GM23338 (cell line): Measurements from ENCODE around the gene ARHGAP32. TPM values are rescaled to one million over a fixed set of nuclear protein-coding genes. Genes with fewer than 3 reads are reported as not detected.

Experiments used
- ATAC-seq: fragments of 200-7000 bp; cut with Tn5 transposase; 3 replicates; pipeline ENCODE4 v1.9.1; 2020
- DNase-seq: peaks from one replicate; pipeline ENCODE4 v3.0.0-alpha.2; 2015; ENCODE audit warnings: low spot score
- H2AFZ ChIP-seq: fragments of 200-600 bp; sonication (generic); 2 replicates; pipeline ENCODE4 v1.8.0; 2016; ENCODE audit warnings: antibody characterized with exemption, mild to moderate bottlenecking, moderate library complexity
- H3F3A ChIP-seq: fragments of 200-600 bp; sonication (generic); replicated peaks from 2 replicates; pipeline ENCODE4 v1.8.0; 2017; ENCODE audit warnings: antibody characterized with exemption, mixed run types, low read depth
- H3K27ac ChIP-seq: fragments of 200-600 bp; sonication (generic); 2 replicates; pipeline ENCODE4 v1.6.1; 2016; ENCODE audit warnings: low read depth
- H3K27me3 ChIP-seq: fragments of 200-600 bp; sonication (generic); 2 replicates; pipeline ENCODE4 v1.8.0; 2016; ENCODE audit warnings: mild to moderate bottlenecking, mixed run types, moderate library complexity; ENCODE audit not compliant: insufficient read depth
- H3K36me3 ChIP-seq: fragments of 200-600 bp; sonication (generic); 2 replicates; pipeline ENCODE4 v1.8.0; 2016; ENCODE audit warnings: mild to moderate bottlenecking; ENCODE audit not compliant: insufficient read depth
- H3K4me1 ChIP-seq: fragments of 200-600 bp; sonication (generic); 2 replicates; pipeline ENCODE4 v1.8.0; 2016; ENCODE audit warnings: mild to moderate bottlenecking, moderate library complexity; ENCODE audit not compliant: insufficient read depth
- H3K4me2 ChIP-seq: fragments of 200-600 bp; sonication (generic); 2 replicates; pipeline ENCODE4 v1.7.1; 2017; ENCODE audit warnings: mixed run types
- H3K4me3 ChIP-seq: fragments of 200-600 bp; sonication (generic); 2 replicates; pipeline ENCODE4 v1.6.1; 2016; ENCODE audit warnings: mixed run types
- H3K79me2 ChIP-seq: fragments of 200-600 bp; sonication (generic); replicated peaks from 2 replicates; pipeline ENCODE4 v1.8.0; 2017; ENCODE audit warnings: mild to moderate bottlenecking; ENCODE audit not compliant: insufficient read depth
- H3K9me2 ChIP-seq: fragments of 200-600 bp; sonication (generic); 2 replicates; pipeline ENCODE4 v1.8.0; 2017; ENCODE audit not compliant: insufficient read depth
- H4K20me1 ChIP-seq: fragments of 200-600 bp; sonication (generic); replicated peaks from 2 replicates; pipeline ENCODE4 v1.8.0; 2017; ENCODE audit warnings: mild to moderate bottlenecking; ENCODE audit not compliant: insufficient read depth
- H3K27ac Mint-ChIP-seq: 2 replicates; pipeline ENCODE4 v1.8.0; 2020; ENCODE audit warnings: inconsistent platforms, mild to moderate bottlenecking, moderate library complexity, mixed read lengths
- H3K27me3 Mint-ChIP-seq: 3 replicates; pipeline ENCODE4 v1.8.0; 2022; ENCODE audit warnings: low read depth, mild to moderate bottlenecking, moderate library complexity, mixed read lengths, inconsistent platforms; ENCODE audit not compliant: insufficient read depth, poor library complexity
- H3K36me3 Mint-ChIP-seq: 3 replicates; pipeline ENCODE4 v1.8.0; 2021; ENCODE audit warnings: low read depth, mild to moderate bottlenecking, inconsistent platforms, moderate library complexity, mixed read lengths
- H3K4me1 Mint-ChIP-seq: 3 replicates; pipeline ENCODE4 v1.8.0; 2020; ENCODE audit warnings: mild to moderate bottlenecking, inconsistent platforms, mixed read lengths
- H3K4me3 Mint-ChIP-seq: 3 replicates; pipeline ENCODE4 v1.8.0; 2021; ENCODE audit warnings: moderate library complexity, mild to moderate bottlenecking, inconsistent platforms, mixed read lengths
- H3K9me3 Mint-ChIP-seq: 3 replicates; pipeline ENCODE4 v1.8.0; 2020; ENCODE audit warnings: moderate library complexity, mild to moderate bottlenecking, inconsistent platforms, mixed read lengths
- CREB1 ChIP-seq: fragments of 250-450 bp; sonication (Bioruptor Pico); IDR thresholded peaks from 2 replicates; pipeline ENCODE4 v1.5.0; 2020; ENCODE audit warnings: low read depth, mild to moderate bottlenecking, moderate library complexity
- CTCF ChIP-seq, 2 experiments: fragments of 200-600 bp in 1 of 2; sonication (generic) in 1 of 2; conservative IDR thresholded peaks; 2 replicates each; pipeline versions ENCODE4 v1.5.1 to v1.6.1; 2016 to 2017; ENCODE audit warnings: antibody characterized with exemption in 2 of 2, low read depth in 2 of 2, mild to moderate bottlenecking in 2 of 2, moderate library complexity in 1 of 2
- POLR2AphosphoS5 ChIP-seq: IDR thresholded peaks from 2 replicates; pipeline ENCODE4 v1.6.1; 2016; ENCODE audit warnings: antibody characterized with exemption, low read depth
- REST ChIP-seq: IDR thresholded peaks from one replicate; pipeline ENCODE4 v1.6.1; 2018; ENCODE audit warnings: antibody characterized with exemption; ENCODE audit not compliant: unreplicated experiment
- ZNF114 ChIP-seq: fragments of 250-450 bp; sonication (Bioruptor Pico); IDR thresholded peaks from 2 replicates; pipeline ENCODE4 v1.5.0; 2020; ENCODE audit warnings: mild to moderate bottlenecking, moderate library complexity
- ZNF331 ChIP-seq: fragments of 250-450 bp; sonication (Bioruptor Pico); IDR thresholded peaks from 2 replicates; pipeline ENCODE4 v1.5.0; 2020; ENCODE audit warnings: low read depth, mild to moderate bottlenecking, moderate library complexity
- ZNF462 ChIP-seq: fragments of 250-450 bp; sonication (Bioruptor Pico); IDR thresholded peaks from 2 replicates; pipeline ENCODE4 v1.5.0; 2020; ENCODE audit warnings: mild to moderate bottlenecking, moderate library complexity
- polyA plus RNA-seq: library from polyadenylated mRNA; unstranded; fragments of >200 nt; fragmentation: Nextera tagmentation; extraction: Ambion mirVana; gene quantifications from 2 replicates; pipeline ENCODE4 v1.2.1, GENCODE V29; 2016
- total RNA-seq: library from RNA; depleted of rRNA; stranded (reverse); fragments of >200 nt; shearing (Covaris generic); gene quantifications from 2 replicates; pipeline ENCODE4 v1.2.3, GENCODE V29; 2014

Gene ARHGAP32
- total and polyA plus RNA-seq, 2 experiments from 2014 or later: 3.9 to 17.2 TPM

GRCh38 chr11:129141748-129142523 lies 50.2 kb downstream of the ARHGAP32 start (continued):
- TF ChIP-seq ZNF462 (CRISPR knock-in tag): no peak

GRCh38 chr11:129131316-129131715 lies 60.8 kb downstream of the ARHGAP32 start:
- ATAC-seq (no peak), DNase-seq (no peak)
- Histone ChIP-seq H4K20me1 (0 out of 2 replicates have a peak, but pooled peaks cover 2% of the 10 kb centered on the region), H3F3A (no peaks in the 10 kb centered on the region), H3K9me2 (no peaks in the 10 kb centered on the region), H3K4me3 (no peak overlapping the region), H3K4me1 (no peaks in the 10 kb centered on the region), H2AFZ (no peak overlapping the region), H3K27me3 (no peaks in the 10 kb centered on the region), H3K4me2 (no peak overlapping the region), H3K36me3 (no peaks in the 10 kb centered on the region), H3K79me2 (peaks cover 30% of the 10 kb centered on the region), H3K27ac (no peak overlapping the region)
- no peaks in the 10 kb centered on the region for H3K4me1 Mint-ChIP-seq
- H3K27me3 Mint-ChIP-seq: peaks cover 2% of the 10 kb centered on the region
- H3K4me3 Mint-ChIP-seq: no peak overlapping the region
- H3K36me3 Mint-ChIP-seq: peaks cover 11% of the 10 kb centered on the region; the same call in 2 of the 3 replicates
- peaks cover 12% of the 10 kb centered on the region; the same call in 2 of the 3 replicates for H3K9me3 Mint-ChIP-seq
- no peak overlapping the region for H3K27ac Mint-ChIP-seq
- no peak for TF ChIP-seq CREB1 (CRISPR knock-in tag)
- TF ChIP-seq ZNF331 (CRISPR knock-in tag): no peak
- no peak for TF ChIP-seq CTCF (conservative IDR thresholded peaks at IDR 0.05; ENCODE audit: low read depth in 2 of 2)
- no peak for TF ChIP-seq REST
- TF ChIP-seq POLR2AphosphoS5: no peak
- no peak for TF ChIP-seq ZNF114
